SU-DHL-6 (cell line): ENCODE measurements around the gene RECQL5.

Source experiments
- EZH2phosphoT487 ChIP-seq: fragments of 200-600 bp; sonication (generic), shearing (Covaris generic); conservative IDR thresholded peaks from 2 replicates; pipeline ENCODE4 v1.6.1; 2018; ENCODE audit warnings: mild to moderate bottlenecking, antibody characterized with exemption, low read length, moderate library complexity, mixed read lengths
- TF ChIP-seq, protein P1 (sequence below): fragments of 200-600 bp; sonication (generic); IDR thresholded peaks from one replicate; pipeline ENCODE4 v1.5.1; 2017; ENCODE audit warnings: antibody characterized with exemption, mild to moderate bottlenecking, low read length, moderate library complexity; ENCODE audit not compliant: insufficient read depth, poor library complexity, severe bottlenecking

DNA sequence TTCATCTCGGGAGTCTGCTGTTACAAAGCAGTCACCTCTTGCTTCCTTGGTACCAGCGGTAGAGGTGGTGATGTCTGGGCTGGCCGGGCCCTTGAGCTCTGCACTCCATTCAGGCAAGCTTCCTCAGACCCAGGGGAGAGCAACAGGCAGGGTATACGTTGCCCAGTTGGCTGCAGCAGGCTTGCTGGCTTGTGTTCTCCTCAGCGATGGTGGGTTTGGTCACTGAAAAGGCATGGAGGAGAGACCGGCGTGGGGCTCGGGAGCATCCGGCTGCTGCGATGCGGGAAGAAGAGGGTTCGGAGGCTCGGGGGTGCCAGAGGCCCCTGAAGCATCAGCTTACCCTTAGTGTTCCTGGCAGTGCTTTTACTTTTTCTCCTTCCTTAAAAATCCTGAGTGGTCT, 26.0 kb upstream of the RECQL5 start:
- TF ChIP-seq, protein P1, sequence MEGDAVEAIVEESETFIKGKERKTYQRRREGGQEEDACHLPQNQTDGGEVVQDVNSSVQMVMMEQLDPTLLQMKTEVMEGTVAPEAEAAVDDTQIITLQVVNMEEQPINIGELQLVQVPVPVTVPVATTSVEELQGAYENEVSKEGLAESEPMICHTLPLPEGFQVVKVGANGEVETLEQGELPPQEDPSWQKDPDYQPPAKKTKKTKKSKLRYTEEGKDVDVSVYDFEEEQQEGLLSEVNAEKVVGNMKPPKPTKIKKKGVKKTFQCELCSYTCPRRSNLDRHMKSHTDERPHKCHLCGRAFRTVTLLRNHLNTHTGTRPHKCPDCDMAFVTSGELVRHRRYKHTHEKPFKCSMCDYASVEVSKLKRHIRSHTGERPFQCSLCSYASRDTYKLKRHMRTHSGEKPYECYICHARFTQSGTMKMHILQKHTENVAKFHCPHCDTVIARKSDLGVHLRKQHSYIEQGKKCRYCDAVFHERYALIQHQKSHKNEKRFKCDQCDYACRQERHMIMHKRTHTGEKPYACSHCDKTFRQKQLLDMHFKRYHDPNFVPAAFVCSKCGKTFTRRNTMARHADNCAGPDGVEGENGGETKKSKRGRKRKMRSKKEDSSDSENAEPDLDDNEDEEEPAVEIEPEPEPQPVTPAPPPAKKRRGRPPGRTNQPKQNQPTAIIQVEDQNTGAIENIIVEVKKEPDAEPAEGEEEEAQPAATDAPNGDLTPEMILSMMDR = no peak
- TF ChIP-seq EZH2phosphoT487 = no peak
